GM10847 (cell line): Measurements from ENCODE around the gene CCNB2.

Source experiments
- POLR2A ChIP-seq: IDR thresholded peaks from 2 replicates; pipeline ENCODE4 v1.6.1; 2011; ENCODE audit not compliant: insufficient read length; ENCODE audit errors: extremely low read depth

CCNB2 gene

GRCh38 chr15:59131456-59131855 lies 26.5 kb downstream of the CCNB2 start:
- TF ChIP-seq POLR2A, result no peak

- no peak for TF ChIP-seq POLR2A
Measured at GRCh38 chr15:59131969-59132562, 27.1 kb downstream of the CCNB2 start.

DNA sequence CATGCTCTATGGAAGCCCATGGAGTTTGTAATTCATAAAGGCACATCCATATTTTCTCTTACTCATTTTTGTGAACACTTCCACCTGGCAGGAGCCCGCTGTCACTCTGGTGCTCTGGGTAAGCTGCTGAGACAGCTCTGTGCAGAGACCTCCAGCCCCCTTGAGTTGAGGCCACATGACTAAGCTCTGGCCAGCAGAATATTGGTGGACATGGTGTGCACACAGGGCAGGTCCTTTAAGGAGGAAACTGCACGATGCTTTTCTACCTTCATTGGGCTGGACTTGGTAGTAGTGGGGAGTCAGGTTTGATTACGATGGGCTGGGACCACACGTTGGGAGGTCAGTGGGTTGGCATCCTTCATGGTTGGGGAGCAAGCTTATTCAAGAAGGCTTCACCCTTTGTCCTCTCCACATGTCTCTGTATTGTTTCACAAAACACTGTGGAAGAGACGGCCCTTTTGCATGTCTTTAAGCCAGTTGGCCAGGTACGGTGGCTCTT lies 29.0 kb downstream of the CCNB2 start:
- TF ChIP-seq POLR2A, result no peak

DNA sequence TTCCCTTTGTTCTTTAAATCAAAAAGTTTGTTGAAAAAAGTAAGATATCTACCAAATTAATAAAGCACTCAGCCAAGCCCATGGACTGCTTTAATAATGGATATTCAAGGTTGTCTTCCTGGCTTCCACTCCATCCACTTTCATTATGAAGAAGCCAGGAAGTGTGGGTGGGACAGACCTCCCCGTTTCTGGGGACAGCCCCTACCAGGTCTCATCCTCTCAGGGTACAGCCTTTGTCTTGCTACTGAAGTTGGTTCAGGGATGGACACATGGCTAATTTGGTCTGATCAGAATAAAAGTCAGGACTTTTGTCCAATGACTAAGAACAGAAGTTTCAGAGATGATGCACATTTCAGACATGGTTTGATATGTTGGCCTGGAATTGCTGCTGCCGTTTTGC lies 32.6 kb downstream of the CCNB2 start:
- no peak for TF ChIP-seq POLR2A

DNA sequence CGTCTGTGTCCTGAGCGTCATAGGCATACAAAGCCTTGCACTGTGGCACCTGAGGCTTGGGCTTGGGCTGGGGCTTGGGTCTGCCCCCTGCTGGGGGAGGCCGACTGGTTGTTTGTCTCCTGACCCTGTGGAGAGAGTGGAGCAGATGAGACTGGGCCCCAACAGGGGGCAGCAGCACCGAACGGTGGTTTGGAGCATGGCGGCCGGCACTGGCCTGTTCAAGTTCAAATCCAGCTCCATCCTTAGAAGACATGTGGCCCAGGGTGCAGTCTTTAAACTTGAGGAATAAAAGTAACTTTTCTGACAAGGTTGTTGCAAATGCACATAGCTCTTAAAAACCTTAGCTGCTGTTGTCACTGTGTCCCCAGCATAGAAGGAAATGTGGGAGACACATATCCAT lies 33.3 kb downstream of the CCNB2 start:
- no peak for TF ChIP-seq POLR2A

GRCh38 chr15:59140422-59141226 lies 35.7 kb downstream of the CCNB2 start:
- TF ChIP-seq POLR2A, result no peak

DNA sequence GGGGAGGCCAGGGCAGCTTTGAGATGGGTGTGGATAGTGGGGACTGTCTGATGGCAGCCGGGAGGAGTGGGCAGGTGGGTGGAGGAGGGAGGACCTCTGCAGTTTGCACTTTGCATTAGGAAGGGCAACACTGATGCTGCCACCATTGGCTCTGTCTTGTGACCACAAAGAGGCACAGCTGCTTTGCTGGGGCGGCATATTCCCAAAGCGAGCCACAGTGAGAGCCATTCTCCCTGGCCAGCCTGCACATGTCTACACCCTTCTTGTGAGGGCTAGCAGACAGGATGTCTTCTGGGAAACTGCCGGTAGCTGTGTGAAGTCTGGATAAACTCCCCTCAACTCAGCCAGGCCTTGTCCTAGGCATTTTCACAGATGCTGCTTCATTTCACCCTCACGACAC lies 38.3 kb downstream of the CCNB2 start:
- TF ChIP-seq POLR2A, result no peak

- TF ChIP-seq POLR2A, result no peak
Measured at GRCh38 chr15:59147666-59148065, 42.7 kb downstream of the CCNB2 start.

DNA sequence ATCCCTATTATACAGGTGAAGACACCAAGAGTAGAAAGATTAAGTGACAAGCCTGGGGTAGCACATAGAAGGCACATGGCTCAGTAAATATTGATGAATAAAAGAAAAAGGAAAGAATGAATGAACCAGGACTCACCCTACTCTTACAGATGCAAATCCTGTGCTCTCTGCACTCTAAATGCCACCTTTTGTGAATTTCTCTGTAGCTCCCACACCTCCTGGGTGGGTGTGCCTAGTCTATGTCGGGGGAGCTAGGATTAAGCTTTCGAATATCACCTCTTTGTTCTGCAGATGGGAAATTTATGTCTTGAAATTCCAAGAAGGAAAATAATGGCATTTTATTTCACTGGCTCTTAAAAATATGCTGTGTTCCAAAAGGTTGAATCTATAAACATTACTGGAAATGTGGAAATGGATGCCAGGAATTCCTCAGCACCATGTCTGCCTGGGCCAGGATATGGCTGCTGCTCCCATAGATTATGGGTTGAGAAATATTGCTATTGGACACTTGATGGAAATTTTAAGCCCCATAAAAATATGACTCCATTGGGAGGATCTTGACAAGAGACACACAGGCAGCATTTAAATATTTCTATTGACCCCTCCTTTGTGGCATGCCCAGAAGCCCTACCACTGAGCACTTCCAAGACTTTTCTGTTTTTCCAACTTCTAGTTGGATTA lies 43.3 kb downstream of the CCNB2 start:
- no peak for TF ChIP-seq POLR2A

DNA sequence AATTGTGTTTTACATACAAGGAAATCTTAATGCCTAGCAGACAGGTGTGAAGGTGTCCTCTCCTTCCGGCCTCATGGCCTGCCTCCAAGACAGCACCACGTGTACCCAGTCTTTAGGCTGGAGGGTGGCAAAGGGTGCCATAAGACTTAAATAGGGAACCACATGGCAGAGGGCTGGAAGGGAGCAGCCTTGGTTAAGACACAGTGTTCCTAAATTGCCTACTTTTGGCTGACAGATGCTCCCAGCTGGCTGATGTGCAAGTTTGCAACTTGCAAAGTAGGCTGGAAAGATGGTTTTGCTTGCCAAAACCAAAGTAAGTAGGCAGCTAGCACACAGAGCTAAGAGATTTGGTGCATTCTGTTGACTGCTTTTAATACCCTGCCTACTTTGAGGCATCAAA lies 45.2 kb downstream of the CCNB2 start:
- TF ChIP-seq POLR2A, result no peak

GRCh38 chr15:59152694-59153450 lies 47.9 kb downstream of the CCNB2 start:
- TF ChIP-seq POLR2A, result no peak

DNA sequence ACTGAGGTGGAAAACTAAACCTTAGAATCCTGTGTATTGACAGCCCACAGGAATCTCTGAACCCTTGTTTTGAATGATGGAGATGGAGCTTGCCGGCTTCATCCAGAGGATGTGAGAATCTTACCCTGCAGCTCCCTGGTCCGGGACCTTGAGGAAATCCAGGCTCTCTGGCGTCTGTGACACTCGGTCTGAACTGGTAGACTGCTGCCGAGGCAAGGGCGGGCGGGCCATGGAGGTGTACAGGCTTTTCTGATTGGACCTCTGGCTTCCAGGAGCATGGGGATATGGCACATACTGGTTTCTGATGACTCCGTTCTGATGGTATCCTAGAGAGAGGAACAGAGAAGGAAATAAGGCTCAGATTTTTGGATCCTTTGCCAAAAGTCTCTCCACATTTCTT lies 48.5 kb downstream of the CCNB2 start:
- TF ChIP-seq POLR2A, result no peak

DNA sequence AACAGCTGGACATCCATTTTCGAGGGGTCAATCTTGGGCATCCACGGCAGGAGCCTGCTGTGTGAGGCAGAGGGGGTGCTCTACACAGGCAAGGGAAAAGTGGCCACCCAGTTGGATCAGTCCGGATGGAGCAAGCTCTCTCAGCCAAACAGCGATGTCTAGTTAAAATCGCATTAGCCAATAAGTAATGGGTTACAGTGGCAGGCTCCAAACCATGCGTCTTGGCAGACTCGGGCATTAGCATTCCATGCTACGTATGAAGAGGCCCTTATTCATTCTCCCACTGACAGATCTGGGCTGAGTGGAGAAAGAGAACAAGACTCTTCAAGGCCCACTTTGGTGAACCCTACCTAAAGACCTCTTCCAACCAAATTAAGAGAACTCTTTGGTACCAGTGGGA lies 49.3 kb downstream of the CCNB2 start:
- TF ChIP-seq POLR2A, result no peak

GRCh38 chr15:59155431-59155830 lies 50.5 kb downstream of the CCNB2 start:
- TF ChIP-seq POLR2A, result no peak

GRCh38 chr15:59157396-59157795 lies 52.5 kb downstream of the CCNB2 start:
- no peak for TF ChIP-seq POLR2A

- no peak for TF ChIP-seq POLR2A
Measured at GRCh38 chr15:59157840-59158700, 53.1 kb downstream of the CCNB2 start.
